Measurements from ENCODE around the gene GPAT3.

The GPAT3 gene

GRCh38 chr4:83651846-83652245 is 115.9 kb downstream of the GPAT3 start:
- no peak for DNase-seq
